ENCODE measurements around the gene NCMAP. TPM values are rescaled to one million over a fixed set of nuclear protein-coding genes. Genes with fewer than 3 reads are reported as not detected.

Gene NCMAP
- polyA plus RNA-seq, 1 experiment: not detected

DNA sequence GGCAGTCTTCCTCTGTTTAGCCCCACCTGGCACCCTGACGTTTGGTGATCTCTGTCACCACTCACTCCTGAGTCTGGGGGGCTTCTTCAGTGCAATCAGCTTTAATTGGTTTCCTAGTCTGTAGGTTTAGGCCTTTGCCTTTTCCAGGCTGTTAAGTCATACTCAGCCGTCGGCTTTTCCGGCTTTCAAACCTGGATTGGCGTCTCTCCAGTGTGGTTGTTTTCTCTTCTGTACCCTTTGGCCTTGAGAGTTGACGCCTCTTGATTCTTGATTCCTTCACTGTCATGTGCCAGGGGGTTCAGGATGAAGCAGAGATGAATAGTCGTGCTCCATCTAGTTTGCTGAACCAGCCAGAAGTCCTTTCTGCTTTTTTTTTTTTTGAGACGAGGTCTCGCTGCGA lies 24.9 kb downstream of the NCMAP start:
- Histone ChIP-seq H3K27ac (ENCODE audit: low read depth, low read length) (no peak overlapping the region), H3K27me3 (ENCODE audit: control insufficient read depth, insufficient read depth, low read length) (peaks cover 31% of the 10 kb centered on the region), H3K9me3 (ENCODE audit: control insufficient read depth, insufficient read depth, low read length) (peaks cover 5% of the 10 kb centered on the region), H3K4me3 (ENCODE audit: low read depth, low read length) (no peak overlapping the region)
- no peak for TF ChIP-seq CTCF (IDR thresholded peaks at IDR 0.05; ENCODE audit: low read depth, low read length)
- CTCF ChIA-PET: no interaction called here
- no peak for DNase-seq (ENCODE audit: low read depth, low spot score)
- POLR2A ChIA-PET: no interaction called here

DNA sequence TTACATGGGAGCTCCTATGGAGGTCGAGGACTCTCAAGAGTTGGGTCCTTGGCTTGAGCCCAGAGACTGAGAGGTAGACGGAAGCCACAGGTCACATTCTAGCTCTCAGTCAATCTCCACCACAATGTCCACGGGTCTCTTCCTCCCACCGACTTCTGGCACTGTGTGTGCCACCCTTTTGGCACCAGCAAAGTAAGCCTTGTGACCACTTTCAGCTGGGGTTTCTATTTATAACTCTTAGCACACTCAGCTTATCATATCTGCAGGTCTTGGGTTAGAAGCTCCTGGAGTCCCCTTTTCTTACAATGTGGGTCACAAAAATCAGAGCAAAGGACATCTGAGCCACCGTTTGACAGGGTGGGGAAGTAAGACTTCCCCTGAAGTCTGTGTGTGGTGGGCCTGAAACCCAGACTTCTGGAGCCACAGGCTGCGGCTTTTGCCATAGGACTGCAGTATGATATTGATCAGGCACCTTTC lies 28.3 kb downstream of the NCMAP start:
- ChIA-PET POLR2A (no interaction called here), CTCF (interaction anchor here (0.7 kb wide), 1 partner anchor 66 kb away, joined by 3 read pairs; no protein-coding TSS in a partner anchor)

GRCh38 chr1:24586119-24586518 lies 30.2 kb downstream of the NCMAP start:
- no peak for TF ChIP-seq CTCF (IDR thresholded peaks at IDR 0.05; ENCODE audit: low read depth, low read length)
- ChIA-PET CTCF (interaction anchor here (1.0 to 3.9 kb wide), 30 partner anchors 9 to 436 kb away, joined by 3 to 44 read pairs (median 6); partner anchors contain the start of genes NCMAP and NIPAL3), POLR2A (no interaction called here)

More for the DNA sequence above, 28.3 kb downstream of the NCMAP start:
- DNase-seq (ENCODE audit: low read depth, low spot score): no peak
- H3K27me3 ChIP-seq (ENCODE audit: control insufficient read depth, insufficient read depth, low read length): peaks cover 46% of the 10 kb centered on the region
- peaks cover 3% of the 10 kb centered on the region for H3K9me3 ChIP-seq (ENCODE audit: control insufficient read depth, insufficient read depth, low read length)
- H3K4me3 ChIP-seq (ENCODE audit: low read depth, low read length): no peak overlapping the region
- H3K27ac ChIP-seq (ENCODE audit: low read depth, low read length): no peak overlapping the region
- TF ChIP-seq CTCF (IDR thresholded peaks at IDR 0.05; ENCODE audit: low read depth, low read length): no peak

DNA sequence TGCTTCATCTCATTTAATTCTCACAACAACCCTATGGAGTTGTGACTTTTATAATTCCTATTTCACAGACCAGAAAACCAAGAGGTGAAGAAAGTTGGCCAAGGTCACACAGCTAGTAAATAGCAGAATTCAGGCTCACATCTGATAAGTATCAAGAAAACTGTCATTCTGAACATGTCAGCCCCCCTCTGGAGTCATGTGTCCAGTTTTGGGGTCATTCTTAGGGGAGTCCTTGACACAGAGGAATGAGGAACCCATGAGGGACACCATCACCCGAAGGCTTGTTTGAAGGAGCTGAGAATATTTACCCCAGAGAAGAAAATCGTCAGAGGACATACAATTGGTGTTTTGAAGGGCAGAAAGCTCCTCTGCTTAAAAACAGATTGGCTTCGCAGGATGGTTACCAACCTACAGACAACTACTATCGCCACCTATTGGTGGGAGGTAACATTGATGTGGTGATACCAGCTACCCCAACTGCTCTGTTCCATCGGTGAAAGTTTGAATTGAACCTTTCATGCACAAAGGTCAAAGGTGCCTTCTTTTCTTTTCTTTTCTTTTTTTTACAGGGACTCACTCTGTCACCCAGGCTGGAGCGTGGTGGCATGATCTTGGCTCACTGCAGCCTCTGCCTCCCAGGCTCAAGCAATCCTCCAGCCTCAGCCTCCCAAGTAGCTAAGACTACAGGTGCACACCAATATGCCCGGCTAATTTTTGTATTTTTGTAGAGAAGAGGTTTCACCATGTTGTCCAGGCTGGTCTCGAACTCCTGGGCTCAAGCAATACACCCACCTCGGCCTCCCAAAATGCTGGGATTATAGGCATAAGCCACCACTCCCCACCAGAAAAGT lies 31.3 kb downstream of the NCMAP start:
- H3K4me3 ChIP-seq (ENCODE audit: low read depth, low read length): no peak overlapping the region
- DNase-seq (ENCODE audit: low read depth, low spot score): peak; percentile 6
- H3K9me3 ChIP-seq (ENCODE audit: control insufficient read depth, insufficient read depth, low read length): peaks cover 3% of the 10 kb centered on the region; the same call in 1 of the 2 replicates
- peaks cover 48% of the 10 kb centered on the region for H3K27me3 ChIP-seq (ENCODE audit: control insufficient read depth, insufficient read depth, low read length)
- H3K27ac ChIP-seq (ENCODE audit: low read depth, low read length): no peak overlapping the region
- peak; percentile 80 for TF ChIP-seq CTCF (IDR thresholded peaks at IDR 0.05; ENCODE audit: low read depth, low read length)
- POLR2A ChIA-PET: interaction anchor here (0.6 kb wide), 1 partner anchor 46 kb away, joined by 4 read pairs; no protein-coding TSS in a partner anchor
- CTCF ChIA-PET: interaction anchor here (0.5 to 3.9 kb wide), 56 partner anchors 9 to 437 kb away, joined by 3 to 44 read pairs (median 5); partner anchors contain the start of genes NCMAP, NIPAL3 and STPG1

More at GRCh38 chr1:24586119-24586518, 30.2 kb downstream of the NCMAP start:
- H3K9me3 ChIP-seq (ENCODE audit: control insufficient read depth, insufficient read depth, low read length): peaks cover 3% of the 10 kb centered on the region
- no peak overlapping the region for H3K27ac ChIP-seq (ENCODE audit: low read depth, low read length)
- H3K27me3 ChIP-seq (ENCODE audit: control insufficient read depth, insufficient read depth, low read length): peaks cover 49% of the 10 kb centered on the region
- no peak overlapping the region for H3K4me3 ChIP-seq (ENCODE audit: low read depth, low read length)
- DNase-seq (ENCODE audit: low read depth, low spot score): no peak

- Histone ChIP-seq H3K9me3 (ENCODE audit: control insufficient read depth, insufficient read depth, low read length) (no peaks in the 10 kb centered on the region), H3K27ac (ENCODE audit: low read depth, low read length) (no peak overlapping the region), H3K4me3 (ENCODE audit: low read depth, low read length) (no peak overlapping the region), H3K27me3 (ENCODE audit: control insufficient read depth, insufficient read depth, low read length) (peaks cover 40% of the 10 kb centered on the region)
- CTCF ChIA-PET: interaction anchor here (1.0 to 3.9 kb wide), 4 partner anchors 20 to 390 kb away, joined by 3 to 44 read pairs (median 18); no protein-coding TSS in a partner anchor
- POLR2A ChIA-PET: no interaction called here
- TF ChIP-seq CTCF (IDR thresholded peaks at IDR 0.05; ENCODE audit: low read depth, low read length): no peak
- no peak for DNase-seq (ENCODE audit: low read depth, low spot score)
Measured at GRCh38 chr1:24588573-24588972, 32.7 kb downstream of the NCMAP start.
